B cell (primary cell): ENCODE measurements around the gene RPAP3. TPM values are rescaled to one million over a fixed set of nuclear protein-coding genes. Genes with fewer than 3 reads are reported as not detected.

Source experiments
- ATAC-seq: fragments of 200-7000 bp; cut with Tn5 transposase; one replicate; pipeline ENCODE4 v1.10.0; 2021; ENCODE audit warnings: low read depth, mild to moderate bottlenecking, moderate number of reproducible peaks, moderate library complexity
- CTCF ChIA-PET: fragments of 350-600 bp; sonication (Branson Sonifier 250); formaldehyde crosslinking; loops from one replicate; lab custom pipeline; 2021; ENCODE audit warnings: antibody characterized with exemption, inconsistent platforms; lab: Charles Lee
- POLR2A ChIA-PET: fragments of 350-600 bp; sonication (Branson Sonifier 250); formaldehyde crosslinking; loops from one replicate; lab custom pipeline; 2021; ENCODE audit warnings: antibody characterized with exemption; lab: Charles Lee
- DNase-seq: peaks from one replicate; pipeline ENCODE4 v3.0.0; 2013
- H2AFZ ChIP-seq: 2 replicates; pipeline ENCODE4 v1.6.1; 2012; ENCODE audit warnings: mild to moderate bottlenecking, low read depth, low read length; ENCODE audit not compliant: insufficient read depth, poor library complexity, severe bottlenecking
- H3K27ac ChIP-seq, 2 donors: 1 replicate in 1 of 2; 2 replicates in 1 of 2; pipeline ENCODE4 v1.5.1; 2012 to 2013; ENCODE audit warnings: low read length in 2 of 2, mild to moderate bottlenecking in 2 of 2, moderate library complexity in 1 of 2
- H3K27me3 ChIP-seq, 4 experiments: fragments of 200-600 bp in 1 of 4; sonication (generic) in 1 of 4; replicated peaks in 1 of 4; 1 replicate in 2 of 4; 2 replicates in 2 of 4; pipeline versions ENCODE4 v1.6.1 to v1.7.0; 2013 to 2016; ENCODE audit warnings: low read length in 3 of 4, mild to moderate bottlenecking in 2 of 4, mixed read lengths in 1 of 4, moderate library complexity in 1 of 4; ENCODE audit not compliant: insufficient read depth in 4 of 4, control insufficient read depth in 3 of 4; ENCODE audit errors: control extremely low read depth in 1 of 4
- H3K36me3 ChIP-seq, 2 experiments: replicated peaks in 1 of 2; 1 replicate in 1 of 2; 2 replicates in 1 of 2; pipeline versions ENCODE4 v1.6.1 to v1.7.1; 2013; ENCODE audit warnings: low read length in 1 of 2; ENCODE audit not compliant: insufficient read depth in 2 of 2, control insufficient read depth in 1 of 2; ENCODE audit errors: control extremely low read depth in 1 of 2, extremely low read depth in 1 of 2
- H3K4me1 ChIP-seq, 2 donors: fragments of 200-600 bp in 1 of 2; sonication (generic) in 1 of 2; 1 replicate in 1 of 2; 2 replicates in 1 of 2; pipeline versions ENCODE4 v1.5.1 to v1.6.1; 2013 to 2017; ENCODE audit warnings: low read length in 2 of 2; ENCODE audit not compliant: control insufficient read depth in 2 of 2, insufficient read depth in 2 of 2
- H3K4me2 ChIP-seq: replicated peaks from 2 replicates; pipeline ENCODE3; 2012; ENCODE audit warnings: mild to moderate bottlenecking, low read depth, low read length; ENCODE audit not compliant: poor library complexity, severe bottlenecking
- H3K4me3 ChIP-seq, 5 experiments: fragments of 200-600 bp in 1 of 5; sonication (generic) in 1 of 5; 1 replicate in 3 of 5; 2 replicates in 2 of 5; pipeline versions ENCODE4 v1.5.1 to v1.7.0; 2011 to 2016; ENCODE audit warnings: low read length in 4 of 5, mild to moderate bottlenecking in 4 of 5, low read depth in 2 of 5, control low read depth in 1 of 5, moderate library complexity in 1 of 5; ENCODE audit not compliant: insufficient read depth in 1 of 5; ENCODE audit errors: control extremely low read depth in 1 of 5, extremely low read depth in 1 of 5
- H3K79me2 ChIP-seq: fragments of 200-600 bp; sonication (generic); one replicate; pipeline ENCODE4 v1.6.0; 2016; ENCODE audit warnings: low read length; ENCODE audit not compliant: control insufficient read depth, insufficient read depth
- H3K9ac ChIP-seq: fragments of 200-600 bp; sonication (generic); 2 replicates; pipeline ENCODE4 v1.6.1; 2017; ENCODE audit warnings: mild to moderate bottlenecking, low read length, moderate library complexity
- H3K9me3 ChIP-seq, 3 donors: one replicate each; pipeline versions ENCODE4 v1.6.1 to v1.7.1; 2013; ENCODE audit warnings: low read length in 2 of 3; ENCODE audit not compliant: control insufficient read depth in 2 of 3, insufficient read depth in 1 of 3; ENCODE audit errors: control extremely low read depth in 1 of 3
- H4K20me1 ChIP-seq: 2 replicates; pipeline ENCODE4 v1.6.0; 2012; ENCODE audit warnings: mild to moderate bottlenecking, low read length; ENCODE audit not compliant: insufficient read depth, control insufficient read depth, poor library complexity, severe bottlenecking
- H3K27ac Mint-ChIP-seq: one replicate; pipeline ENCODE4 v1.8.0; 2021; ENCODE audit warnings: mixed read lengths
- H3K27me3 Mint-ChIP-seq: one replicate; pipeline ENCODE4 v1.8.0; 2021; ENCODE audit warnings: mixed read lengths
- H3K4me1 Mint-ChIP-seq: one replicate; pipeline ENCODE4 v1.8.0; 2021; ENCODE audit warnings: mixed read lengths
- H3K4me3 Mint-ChIP-seq: one replicate; pipeline ENCODE4 v1.8.0; 2021; ENCODE audit warnings: mixed read lengths
- H3K9me3 Mint-ChIP-seq: one replicate; pipeline ENCODE4 v1.8.0; 2022; ENCODE audit warnings: mixed read lengths; ENCODE audit not compliant: insufficient read depth
- EZH2 ChIP-seq: IDR thresholded peaks from 2 replicates; pipeline ENCODE4 v1.6.1; 2012; ENCODE audit warnings: borderline replicate concordance, low read depth, mild to moderate bottlenecking, moderate library complexity, low read length; ENCODE audit not compliant: insufficient read depth, poor library complexity, severe bottlenecking
- WGBS: methylation state at CpG from one replicate; pipeline ENCODE4 v1.1.5; 2013; ENCODE audit warnings: missing lambda C conversion rate; ENCODE audit not compliant: insufficient coverage; 5-methylcytosine and 5-hydroxymethylcytosine counted together
- intact Hi-C: fragments of 100-400 bp; cut with micrococcal nuclease; formaldehyde crosslinking; loops from one replicate; pipeline ENCODE4 v1.10.0; 2022
- polyA plus RNA-seq: library from polyadenylated mRNA; depleted of rRNA; stranded (reverse); fragments of >200 nt; gene quantifications from 2 replicates; pipeline ENCODE4 v1.2.3, GENCODE V29; 2012
- total RNA-seq, 2 donors: library from RNA; stranded (reverse); fragments of 120-200 nt in 1 of 2; gene quantifications; 1 replicate in 1 of 2; 2 replicates in 1 of 2; pipeline versions ENCODE4 v1.2.3 to v1.2.4, GENCODE V29; 2013 to 2022
- TF ChIP-seq, protein P1 (sequence below): fragments of 200-600 bp; IDR thresholded peaks from one replicate; pipeline ENCODE4 v1.8.0; 2022; ENCODE audit warnings: antibody characterized with exemption, mild to moderate bottlenecking

Gene RPAP3
- total and polyA plus RNA-seq, 2 donors (not counting 1 experiment from before 2014, with no cell fraction given), result 9.1 to 47.2 TPM

GRCh38 chr12:47714826-47715386 is 9.1 kb upstream of the RPAP3 start:
- intact Hi-C loops, result loop anchor here (1.0 to 2.0 kb wide), 8 partner anchors 26 to 450 kb away; no protein-coding TSS in a partner anchor
- H2AFZ ChIP-seq, result no peak overlapping the region

DNA sequence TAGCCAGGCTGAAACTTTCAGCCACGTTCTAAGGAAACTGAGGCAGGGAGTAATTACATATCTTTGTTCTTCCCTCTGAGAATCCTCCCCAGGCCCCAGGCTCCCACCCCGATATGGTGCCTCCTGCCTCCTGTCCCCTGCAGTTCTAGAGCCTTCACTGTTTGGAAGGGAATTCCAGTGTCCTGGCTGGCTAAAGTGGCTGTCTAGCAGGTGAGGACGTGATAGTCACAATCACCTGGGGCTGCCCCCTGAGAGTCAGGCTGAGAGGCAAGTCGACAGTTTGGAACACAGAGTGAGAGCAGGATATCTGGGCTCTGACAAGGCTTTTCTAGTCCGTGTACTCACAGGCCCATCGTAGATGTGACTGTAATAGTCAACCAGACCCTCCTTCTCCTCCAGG is 6.3 kb upstream of the RPAP3 start:
- no peak overlapping the region for H3K9ac ChIP-seq
- intact Hi-C loops, result no loop called here

More at GRCh38 chr12:47714826-47715386, 9.1 kb upstream of the RPAP3 start:
- no peaks in the 10 kb centered on the region for H3K9me3 ChIP-seq
- 51% methylated on average over 5 of the region's 5 CpGs for WGBS
- no peak overlapping the region for H3K9ac ChIP-seq
- POLR2A ChIA-PET, result interaction anchor here (1.6 kb wide), 1 partner anchor 52 kb away, joined by 5 read pairs; no protein-coding TSS in a partner anchor
- no peaks in the 10 kb centered on the region for H3K27me3 Mint-ChIP-seq
- no peak overlapping the region for H3K4me3 ChIP-seq
- H4K20me1 ChIP-seq, result no peaks in the 10 kb centered on the region
- H3K27me3 ChIP-seq, result no peaks in the 10 kb centered on the region
- peaks cover 0 to 1% of the 10 kb centered on the region in 2 experiments for H3K36me3 ChIP-seq
- peaks cover 42% of the 10 kb centered on the region for H3K4me1 Mint-ChIP-seq
- H3K4me2 ChIP-seq, result no peak overlapping the region
- no peaks in the 10 kb centered on the region for H3K9me3 Mint-ChIP-seq
- no peak overlapping the region for H3K27ac Mint-ChIP-seq
- no peak overlapping the region for H3K27ac ChIP-seq
- ATAC-seq (no peak), DNase-seq (no peak)
- peaks cover 31% of the 10 kb centered on the region for H3K79me2 ChIP-seq
- H3K4me3 Mint-ChIP-seq, result no peak overlapping the region
- H3K4me1 ChIP-seq, result peaks cover 21 to 34% of the 10 kb centered on the region in 2 donors
- CTCF ChIA-PET, result interaction anchor here (0.7 to 23.9 kb wide), 21 partner anchors 8 to 682 kb away, joined by 3 to 584 read pairs (median 5); partner anchors contain the start of genes ENDOU, RAPGEF3, RPAP3 and SLC48A1
- TF ChIP-seq EZH2, result no peak
- TF ChIP-seq, protein P1, sequence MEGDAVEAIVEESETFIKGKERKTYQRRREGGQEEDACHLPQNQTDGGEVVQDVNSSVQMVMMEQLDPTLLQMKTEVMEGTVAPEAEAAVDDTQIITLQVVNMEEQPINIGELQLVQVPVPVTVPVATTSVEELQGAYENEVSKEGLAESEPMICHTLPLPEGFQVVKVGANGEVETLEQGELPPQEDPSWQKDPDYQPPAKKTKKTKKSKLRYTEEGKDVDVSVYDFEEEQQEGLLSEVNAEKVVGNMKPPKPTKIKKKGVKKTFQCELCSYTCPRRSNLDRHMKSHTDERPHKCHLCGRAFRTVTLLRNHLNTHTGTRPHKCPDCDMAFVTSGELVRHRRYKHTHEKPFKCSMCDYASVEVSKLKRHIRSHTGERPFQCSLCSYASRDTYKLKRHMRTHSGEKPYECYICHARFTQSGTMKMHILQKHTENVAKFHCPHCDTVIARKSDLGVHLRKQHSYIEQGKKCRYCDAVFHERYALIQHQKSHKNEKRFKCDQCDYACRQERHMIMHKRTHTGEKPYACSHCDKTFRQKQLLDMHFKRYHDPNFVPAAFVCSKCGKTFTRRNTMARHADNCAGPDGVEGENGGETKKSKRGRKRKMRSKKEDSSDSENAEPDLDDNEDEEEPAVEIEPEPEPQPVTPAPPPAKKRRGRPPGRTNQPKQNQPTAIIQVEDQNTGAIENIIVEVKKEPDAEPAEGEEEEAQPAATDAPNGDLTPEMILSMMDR, result no peak

More for the DNA sequence above, 6.3 kb upstream of the RPAP3 start:
- H3K27me3 ChIP-seq, result no peaks in the 10 kb centered on the region
- H3K4me2 ChIP-seq, result no peak overlapping the region
- no peaks in the 10 kb centered on the region for H4K20me1 ChIP-seq
- ChIA-PET CTCF (interaction anchor here (1.1 to 23.9 kb wide), 5 partner anchors 30 to 126 kb away, joined by 3 to 584 read pairs (median 270); partner anchors contain the start of genes RAPGEF3 and SLC48A1), POLR2A (no interaction called here)
- H3K27ac ChIP-seq, result no peak overlapping the region
- H3K4me1 ChIP-seq, result peaks cover 39 to 50% of the 10 kb centered on the region in 2 donors
- Mint-ChIP-seq H3K9me3 (no peaks in the 10 kb centered on the region), H3K27ac (no peak overlapping the region), H3K4me3 (no peak overlapping the region), H3K27me3 (no peaks in the 10 kb centered on the region), H3K4me1 (peaks cover 58% of the 10 kb centered on the region)
- no peak for TF ChIP-seq EZH2
- TF ChIP-seq, protein P1, result no peak
- no peaks in the 10 kb centered on the region for H3K36me3 ChIP-seq
- ATAC-seq, result no peak
- no peak for DNase-seq
- no peaks in the 10 kb centered on the region for H3K9me3 ChIP-seq
- H2AFZ ChIP-seq, result no peak overlapping the region
- H3K4me3 ChIP-seq, result no peak overlapping the region
- 98% methylated on average over 5 of the region's 6 CpGs for WGBS
- H3K79me2 ChIP-seq, result peaks cover 50% of the 10 kb centered on the region
